GM21529 (cell line): ENCODE measurements around the gene ATP2B2.

Experiments used
- ATAC-seq: cut with Tn5 transposase; IDR thresholded peaks from one replicate; pipeline ENCODE4 v1.9.1; 2021; ENCODE audit not compliant: unreplicated experiment

ATP2B2 gene

DNA sequence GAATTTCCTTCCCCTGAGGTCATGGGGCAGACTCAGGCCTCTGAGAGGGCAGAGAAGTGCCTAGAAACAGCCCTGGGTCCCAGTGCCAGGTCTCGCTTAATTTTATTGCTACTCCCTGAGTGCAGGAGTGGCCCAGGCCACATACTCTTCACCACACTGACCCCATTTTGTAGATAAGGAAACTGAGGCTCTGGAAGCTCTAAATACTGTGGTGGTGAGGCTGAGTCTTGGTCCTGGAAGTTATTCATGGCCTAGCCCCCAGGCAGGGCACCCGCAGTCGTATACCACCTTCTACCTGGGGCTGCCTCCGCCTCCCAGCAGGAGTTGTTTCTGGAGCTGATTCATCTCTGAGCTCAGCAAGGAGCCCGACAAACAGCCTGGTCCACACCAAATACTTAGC lies 9.8 kb downstream of the ATP2B2 start:
- ATAC-seq: no peak

DNA sequence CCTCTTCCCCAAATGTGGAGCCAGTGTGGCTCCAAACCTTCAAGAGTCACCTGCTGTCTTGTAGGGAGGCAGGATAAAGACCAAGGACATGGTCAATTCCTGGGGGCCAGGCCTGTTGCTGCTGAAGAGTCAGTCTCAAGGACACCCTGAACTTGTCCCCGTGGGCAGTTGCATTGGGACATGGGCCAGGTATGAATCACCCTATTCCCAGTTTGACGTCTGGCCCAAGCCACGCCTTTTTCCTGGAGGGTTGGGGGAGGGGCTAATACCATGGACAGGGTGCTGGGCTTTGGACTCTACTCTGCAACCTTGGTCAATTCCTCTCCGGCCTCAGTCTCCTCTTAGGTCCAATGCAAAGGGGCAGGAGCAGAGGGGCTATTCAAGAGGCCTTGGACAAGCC lies 10.4 kb downstream of the ATP2B2 start:
- no peak for ATAC-seq

DNA sequence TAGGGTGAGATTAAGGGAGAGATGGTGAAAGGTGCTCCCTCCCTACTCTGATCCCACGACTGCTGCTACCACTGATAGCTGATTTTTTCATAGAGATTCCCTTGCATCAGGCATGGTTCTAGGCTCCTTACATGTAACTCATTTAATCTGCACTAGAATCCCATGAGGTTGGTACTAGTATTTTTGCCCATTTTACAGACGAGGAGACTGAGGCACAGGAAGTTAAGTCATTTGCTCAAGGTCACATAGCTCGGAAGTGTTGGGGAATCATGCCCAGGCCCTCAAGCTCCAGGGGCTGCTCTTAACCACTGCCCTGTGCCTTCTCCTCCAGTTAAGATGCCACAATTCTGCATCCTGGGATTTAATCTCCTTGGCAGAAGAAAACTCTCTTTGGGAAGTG lies 11.2 kb downstream of the ATP2B2 start:
- no peak for ATAC-seq

DNA sequence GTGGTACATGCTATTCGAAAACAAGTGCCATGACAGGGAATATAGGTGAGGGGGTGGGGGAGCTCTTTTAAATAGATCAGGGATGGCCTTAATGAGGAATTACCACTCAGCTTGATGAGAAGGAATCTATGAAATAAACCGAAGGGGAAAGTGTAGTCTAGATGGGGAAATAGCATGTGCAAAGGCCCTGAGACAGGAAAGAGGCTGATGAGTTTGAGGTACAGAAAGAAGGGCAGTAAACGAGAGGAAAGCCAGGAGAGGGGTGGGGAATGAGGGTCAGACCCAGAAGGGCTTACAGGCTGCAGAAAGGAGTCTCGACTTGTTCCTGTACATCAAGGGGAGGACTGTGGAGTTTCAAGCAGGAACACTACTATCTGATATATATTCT lies 12.2 kb downstream of the ATP2B2 start:
- ATAC-seq: no peak

DNA sequence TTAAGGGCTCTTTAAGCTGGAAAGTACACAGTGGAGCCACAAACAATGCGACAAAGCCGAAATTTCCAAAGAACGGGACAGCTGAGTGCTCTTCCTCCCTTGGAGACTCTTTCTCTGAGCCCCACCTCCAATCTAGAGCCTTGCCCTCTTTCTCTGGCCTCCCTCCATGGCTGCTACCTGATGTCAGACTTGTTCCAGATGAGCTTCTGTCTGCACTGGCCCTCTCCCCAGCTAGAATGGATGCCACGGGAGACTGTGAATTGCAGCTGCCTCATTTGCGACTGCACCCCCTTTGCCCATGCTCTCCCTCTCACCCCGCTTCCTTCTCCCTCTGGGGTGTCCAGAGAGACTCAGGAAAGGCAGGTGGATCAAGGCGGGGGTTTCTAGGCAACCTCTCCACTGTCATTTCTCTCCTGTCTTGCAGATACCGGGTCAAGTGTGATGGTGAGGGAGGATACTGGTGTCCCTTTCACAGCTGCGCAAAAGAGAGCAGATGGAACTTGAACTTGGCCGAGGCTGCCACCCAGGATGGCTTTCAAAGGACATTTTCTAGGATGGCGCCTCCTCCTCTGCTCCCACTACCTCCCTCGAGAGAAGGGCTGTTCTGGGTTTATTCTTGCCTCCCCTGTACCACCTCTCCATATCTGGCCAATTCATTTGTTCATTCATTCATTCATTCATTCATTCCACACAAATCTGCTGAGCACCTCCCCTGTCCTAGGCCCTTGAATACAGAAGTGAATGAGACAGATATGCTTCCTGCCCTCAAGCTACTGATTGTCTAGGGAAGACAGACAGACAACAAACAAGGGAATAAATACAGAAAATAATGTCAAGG lies 12.8 kb downstream of the ATP2B2 start:
- ATAC-seq: no peak

DNA sequence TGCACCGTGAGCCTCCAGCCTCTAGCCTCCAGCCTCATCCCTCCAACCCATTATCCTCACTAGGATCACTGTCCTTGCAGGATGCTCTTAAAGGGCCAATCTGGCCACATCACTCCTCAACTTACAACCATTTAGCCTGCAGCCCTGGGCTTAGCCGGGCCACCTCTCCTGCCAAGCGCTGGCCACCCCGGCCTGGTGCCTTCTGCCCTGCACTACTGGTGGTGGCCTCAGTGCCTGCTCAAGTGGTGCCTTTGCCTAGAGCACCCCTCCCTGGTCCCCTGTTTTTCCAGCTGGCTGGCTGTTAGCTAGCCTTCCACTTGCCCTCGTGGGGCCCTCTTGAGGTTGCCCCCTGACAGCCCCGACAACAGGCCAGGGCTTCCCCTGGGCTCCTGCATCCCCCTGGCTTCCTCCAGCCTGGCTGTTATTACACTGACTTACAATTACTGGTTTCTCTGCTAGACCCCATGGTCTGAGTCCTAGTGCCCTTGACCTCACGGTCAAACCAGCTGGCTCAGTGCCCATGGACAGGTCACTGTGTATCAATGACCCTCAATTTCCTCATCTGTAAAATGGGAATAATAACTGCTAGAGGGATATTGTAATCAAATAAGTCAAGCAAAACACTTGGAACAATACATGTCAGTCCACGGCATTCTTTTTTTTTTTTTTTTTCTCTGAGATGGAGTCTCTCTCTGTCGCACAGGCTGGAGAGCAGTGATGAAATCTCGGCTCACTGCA lies 15.5 kb downstream of the ATP2B2 start:
- no peak for ATAC-seq

DNA sequence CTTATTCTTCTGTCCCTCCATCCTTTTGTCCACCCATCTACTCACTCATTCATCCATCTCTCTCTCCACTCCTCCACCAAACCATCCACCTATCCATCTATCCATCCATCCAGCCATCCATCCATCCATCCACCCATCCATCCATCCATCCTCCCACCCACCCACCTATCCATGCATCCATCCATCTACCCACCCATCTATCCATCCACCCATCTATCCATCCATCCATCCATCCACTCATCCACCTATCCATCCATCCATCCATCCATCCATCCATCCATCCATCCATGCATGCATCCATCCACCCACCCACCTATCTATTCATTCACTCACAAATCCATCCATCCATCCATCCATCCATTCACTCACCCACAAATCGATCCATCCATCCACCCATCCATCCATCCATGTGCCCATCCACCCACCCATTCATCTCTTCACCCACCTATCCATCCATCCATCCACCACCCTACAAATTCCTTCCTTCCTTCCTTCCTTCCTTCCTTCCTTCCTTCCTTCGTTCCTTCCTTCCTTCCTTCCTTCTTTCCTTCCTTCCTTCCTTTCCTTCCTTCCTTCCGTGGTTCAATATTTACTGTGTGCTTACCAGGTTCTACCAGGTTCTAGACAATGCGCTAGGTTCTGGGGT lies 17.3 kb downstream of the ATP2B2 start:
- no peak for ATAC-seq

DNA sequence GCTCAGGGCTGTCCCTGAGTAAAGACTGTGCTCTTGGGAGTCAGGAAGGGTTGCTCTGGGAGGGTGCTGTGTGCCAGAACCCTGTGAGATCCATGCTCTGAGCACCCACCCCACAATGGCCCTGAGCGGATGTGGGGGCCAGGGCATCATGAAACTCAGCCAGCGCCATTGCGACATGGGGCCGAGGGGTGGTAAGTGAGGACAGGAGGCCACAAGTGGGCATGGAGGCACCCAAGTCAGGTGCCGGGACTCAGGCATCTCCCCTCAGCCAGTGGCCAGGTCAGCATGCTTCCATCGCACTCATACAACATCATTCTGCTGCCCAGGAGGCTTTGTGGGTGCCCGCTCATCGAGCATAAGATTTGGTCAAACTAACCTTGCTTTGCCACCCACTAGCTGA lies 19.6 kb downstream of the ATP2B2 start:
- no peak for ATAC-seq

DNA sequence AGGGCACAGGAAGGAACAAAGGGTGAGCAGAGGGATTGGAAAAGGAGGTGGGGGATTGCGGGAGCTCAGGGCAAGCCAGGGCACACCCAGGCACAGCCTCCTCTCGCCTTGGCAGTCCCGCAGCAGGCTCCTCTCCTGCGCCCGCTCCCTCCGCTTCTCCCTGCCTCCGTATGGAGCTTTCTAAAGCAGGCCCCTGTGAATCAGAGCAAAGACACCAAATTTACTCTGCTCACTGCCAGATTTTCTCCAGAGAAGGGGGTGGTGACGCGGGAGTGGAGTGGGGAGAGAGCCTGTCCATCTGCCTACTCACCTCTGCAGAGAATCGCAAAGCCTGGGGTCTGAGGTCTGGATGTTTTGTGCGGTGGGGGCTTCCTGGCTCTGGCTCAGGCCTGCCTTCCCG lies 20.0 kb downstream of the ATP2B2 start:
- ATAC-seq: no peak

DNA sequence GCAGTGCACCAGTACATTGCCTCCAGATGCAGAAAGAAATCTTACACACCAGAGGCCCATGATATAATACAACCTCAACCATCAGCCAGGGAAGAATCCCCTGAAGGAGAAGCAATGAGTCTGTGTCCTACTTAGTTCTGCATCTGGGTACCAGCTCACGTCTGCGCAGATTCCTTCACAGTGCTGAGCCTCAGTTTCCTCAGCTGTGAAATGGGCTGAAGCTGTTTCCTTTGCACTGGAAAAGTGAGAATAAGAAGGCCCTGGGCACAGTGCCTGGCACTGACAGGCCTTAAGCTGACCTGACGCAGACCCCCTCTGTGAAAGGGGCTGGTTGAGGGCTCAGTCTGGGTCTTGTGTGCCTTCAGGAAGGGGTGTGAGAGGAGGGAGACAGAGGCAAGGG lies 20.7 kb downstream of the ATP2B2 start:
- no peak for ATAC-seq

DNA sequence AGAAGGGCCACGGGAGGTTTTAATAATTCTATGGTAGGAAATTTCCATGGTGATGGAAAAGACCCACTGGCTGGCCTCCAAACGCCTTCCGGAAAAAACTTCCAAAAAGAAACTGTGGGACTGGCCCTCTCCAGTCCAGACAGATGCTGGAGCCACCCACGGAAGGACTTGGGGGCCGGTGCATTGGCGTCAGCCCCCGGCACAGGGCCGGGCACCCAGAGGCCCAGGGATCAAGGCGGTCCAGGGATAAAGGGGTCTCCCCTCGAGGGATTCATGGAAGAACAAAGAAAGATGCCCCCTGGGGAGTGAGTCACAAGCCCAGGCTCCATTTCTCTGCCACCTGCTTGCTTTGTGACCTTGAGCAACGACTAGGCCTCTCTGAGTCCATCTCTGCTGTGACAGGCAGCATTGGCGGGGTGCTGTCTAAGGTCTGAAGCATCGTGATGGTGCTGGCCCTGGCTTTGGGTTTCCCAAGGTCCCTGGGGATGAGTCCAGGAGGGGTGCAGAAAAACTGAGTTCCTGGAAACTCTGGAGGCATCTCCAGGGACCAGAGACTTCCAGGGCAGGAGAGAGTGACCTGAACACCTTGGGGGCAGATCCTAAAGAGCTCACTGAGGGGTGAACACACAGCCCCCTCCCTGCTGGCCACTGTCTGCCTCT lies 21.6 kb downstream of the ATP2B2 start:
- no peak for ATAC-seq

DNA sequence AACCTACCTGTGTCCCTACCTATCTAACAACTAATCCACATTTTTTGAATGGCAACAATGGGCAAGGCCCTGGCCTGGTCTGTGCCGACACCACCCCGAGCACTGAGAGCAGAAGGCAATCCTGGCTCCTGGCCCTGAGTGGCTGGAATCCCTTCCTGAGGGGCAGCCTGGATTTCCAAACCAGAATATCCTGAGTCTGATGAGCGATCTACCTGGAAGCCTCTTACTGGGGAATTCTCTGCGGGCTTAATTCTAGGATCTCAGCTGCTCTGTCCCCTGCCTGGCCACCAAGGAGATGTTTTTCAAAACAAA lies 22.1 kb downstream of the ATP2B2 start:
- no peak for ATAC-seq

DNA sequence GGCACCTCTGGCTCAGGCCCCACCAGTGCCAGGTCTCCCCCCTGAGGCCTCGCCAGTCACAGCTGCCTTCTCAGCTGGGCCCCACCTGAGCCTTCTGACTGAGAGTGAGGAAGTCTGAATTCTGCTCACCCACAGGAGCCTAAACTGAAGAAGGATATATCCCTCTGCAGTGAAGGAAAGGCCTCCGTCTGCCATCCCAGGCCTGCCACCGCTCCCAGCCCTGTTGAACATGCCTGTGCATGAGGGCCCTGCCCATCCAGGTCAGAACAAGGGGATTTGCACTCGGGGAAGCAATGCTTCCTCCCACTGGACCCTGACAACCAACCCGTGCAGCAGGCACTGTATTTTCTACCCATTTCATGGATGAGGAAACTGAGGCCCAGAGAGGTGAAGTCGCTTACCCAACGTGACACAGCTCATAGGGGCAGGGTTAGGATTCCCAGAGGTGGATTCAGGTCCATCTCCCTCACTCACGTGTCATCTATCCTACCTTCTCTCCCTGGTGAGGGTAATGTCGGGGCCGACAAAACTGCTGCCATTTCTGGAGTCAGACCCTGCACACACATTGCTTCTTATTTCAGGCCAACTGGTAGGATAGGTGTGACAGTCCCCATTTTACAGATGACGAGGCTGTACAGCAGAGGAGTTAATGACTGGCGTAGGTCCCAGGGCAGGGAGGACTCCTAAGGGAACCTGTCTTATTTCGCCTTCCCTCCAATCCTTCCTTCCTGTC lies 22.6 kb downstream of the ATP2B2 start:
- no peak for ATAC-seq

DNA sequence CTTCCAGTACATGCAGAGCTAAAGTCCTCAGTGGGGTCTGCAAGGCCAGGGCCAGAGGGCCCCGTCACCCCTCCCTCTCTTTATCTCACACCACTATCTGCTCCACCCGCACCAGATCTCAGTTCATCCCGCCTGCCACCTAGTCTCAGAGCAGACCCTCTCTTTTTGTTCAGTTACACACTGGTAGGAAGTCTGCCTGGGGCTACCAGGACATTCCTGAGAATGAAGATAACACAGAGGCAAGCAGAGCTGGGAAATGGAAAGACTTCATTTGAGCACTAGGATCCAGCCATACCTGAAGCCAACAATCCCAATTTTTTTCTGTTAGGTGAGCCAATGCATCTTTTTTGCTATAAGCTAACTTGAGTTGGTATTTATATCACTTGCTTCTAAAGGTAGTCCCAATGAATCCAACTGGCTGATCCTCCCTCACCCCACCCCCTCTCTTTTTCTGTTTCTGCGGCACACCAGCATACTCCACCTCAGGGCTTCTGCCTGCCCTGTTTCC lies 24.5 kb downstream of the ATP2B2 start:
- no peak for ATAC-seq

DNA sequence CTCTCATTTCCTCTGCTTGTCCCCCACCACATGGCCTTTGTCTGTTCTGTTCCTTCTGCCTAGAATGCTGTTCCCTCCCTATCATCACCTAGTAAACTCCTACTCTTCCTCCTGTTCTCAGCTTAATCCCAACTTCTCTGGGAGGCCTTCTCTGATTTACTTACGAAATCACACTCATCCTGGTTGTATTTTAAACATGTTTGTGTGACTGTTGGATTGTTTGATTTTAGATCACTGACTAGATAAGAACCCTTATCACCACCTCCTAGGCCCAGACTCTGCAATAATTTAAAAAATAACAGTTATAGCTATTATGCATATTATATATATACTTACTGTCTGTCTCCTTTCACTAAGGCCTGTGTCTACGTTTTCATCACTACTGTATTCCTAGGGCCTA lies 26.1 kb downstream of the ATP2B2 start:
- no peak for ATAC-seq

DNA sequence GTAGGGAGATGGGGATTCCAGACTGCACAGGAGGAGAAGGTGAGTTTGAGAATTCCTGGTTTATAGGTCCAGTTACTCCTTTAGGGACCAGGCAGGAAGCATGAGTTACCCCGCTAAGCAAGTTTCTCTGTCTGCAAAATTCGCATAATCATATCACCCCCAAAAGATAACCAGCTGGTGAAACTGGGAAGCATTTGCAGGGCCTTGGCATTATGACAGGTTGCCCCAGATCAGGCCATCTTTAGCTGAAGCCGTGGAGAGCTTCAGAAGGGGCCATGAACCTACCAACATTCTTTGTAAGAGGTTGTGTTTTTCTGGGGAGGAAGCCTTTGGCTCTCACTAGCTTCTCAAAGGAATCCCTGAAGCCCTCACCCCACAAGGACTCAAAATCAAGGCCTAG lies 29.4 kb downstream of the ATP2B2 start:
- no peak for ATAC-seq

DNA sequence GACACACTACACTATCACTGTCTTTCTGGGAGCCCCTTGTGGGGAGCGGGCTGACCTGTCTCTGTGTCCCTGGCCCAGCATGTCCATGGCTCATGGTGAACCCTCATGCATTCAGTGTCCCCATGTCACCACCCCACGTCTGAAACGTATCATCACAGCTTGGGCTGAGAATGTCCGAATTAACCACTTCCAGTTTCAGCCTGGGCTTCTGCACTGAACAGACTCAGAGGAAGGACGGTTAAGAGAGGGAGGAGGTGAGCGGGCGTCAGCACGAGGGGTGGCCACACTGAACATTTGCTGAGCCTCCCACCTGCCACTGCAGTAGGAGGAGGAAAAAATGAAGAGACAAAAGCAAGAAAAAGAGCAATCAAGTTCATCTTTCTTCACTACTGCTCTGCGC lies 30.5 kb downstream of the ATP2B2 start:
- ATAC-seq: peak; percentile 72

DNA sequence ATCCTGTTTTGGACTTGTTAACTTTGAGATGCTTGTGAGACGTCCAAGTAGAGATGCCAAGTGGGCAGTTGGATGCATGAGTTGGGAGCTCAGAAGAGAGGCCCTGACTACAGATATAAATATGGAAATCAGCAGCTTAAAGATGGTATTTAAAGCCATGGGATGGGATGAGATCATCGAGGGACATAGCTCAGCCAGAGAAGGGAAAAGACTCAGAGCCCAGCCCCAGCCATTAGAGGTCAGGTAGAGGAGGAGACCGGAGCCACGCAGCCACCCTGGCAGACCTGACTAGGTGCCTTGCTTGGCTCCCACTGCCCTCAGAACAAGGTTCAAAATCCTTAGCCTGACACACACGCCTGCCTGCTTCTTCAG lies 31.1 kb downstream of the ATP2B2 start:
- ATAC-seq: no peak

DNA sequence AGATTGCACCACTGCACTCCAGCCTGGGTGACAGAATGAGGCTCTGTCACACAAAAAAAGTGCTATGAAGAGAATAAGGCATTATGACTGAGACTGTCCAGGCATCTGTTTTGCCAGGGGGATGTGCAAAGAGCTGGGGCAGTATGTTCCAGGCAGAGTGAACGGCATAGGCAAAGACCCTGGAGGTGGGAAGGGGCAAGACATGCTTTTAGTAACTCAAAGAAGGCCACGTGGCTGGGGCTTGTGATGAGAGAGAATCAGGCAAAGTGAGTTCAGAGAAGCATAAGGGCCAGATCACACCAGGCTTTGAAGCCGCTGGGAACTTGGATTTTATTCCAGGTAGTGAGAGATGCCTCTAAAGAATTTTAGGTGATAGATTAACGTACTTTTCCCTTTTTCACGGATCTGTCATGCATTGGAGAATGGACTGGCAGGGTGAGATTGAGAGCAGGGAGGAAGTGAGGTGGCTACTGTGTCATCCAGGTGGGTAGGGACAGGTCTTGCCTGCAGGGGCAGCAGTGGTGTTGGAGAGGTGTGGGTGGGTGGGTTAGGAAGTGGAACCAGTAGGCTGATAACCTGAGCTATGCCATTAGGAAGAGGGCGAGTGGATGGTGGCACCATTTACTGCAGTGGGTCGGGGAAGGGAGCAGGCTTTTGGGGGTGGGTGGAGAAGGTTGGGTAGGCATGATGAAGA lies 31.7 kb downstream of the ATP2B2 start:
- no peak for ATAC-seq

DNA sequence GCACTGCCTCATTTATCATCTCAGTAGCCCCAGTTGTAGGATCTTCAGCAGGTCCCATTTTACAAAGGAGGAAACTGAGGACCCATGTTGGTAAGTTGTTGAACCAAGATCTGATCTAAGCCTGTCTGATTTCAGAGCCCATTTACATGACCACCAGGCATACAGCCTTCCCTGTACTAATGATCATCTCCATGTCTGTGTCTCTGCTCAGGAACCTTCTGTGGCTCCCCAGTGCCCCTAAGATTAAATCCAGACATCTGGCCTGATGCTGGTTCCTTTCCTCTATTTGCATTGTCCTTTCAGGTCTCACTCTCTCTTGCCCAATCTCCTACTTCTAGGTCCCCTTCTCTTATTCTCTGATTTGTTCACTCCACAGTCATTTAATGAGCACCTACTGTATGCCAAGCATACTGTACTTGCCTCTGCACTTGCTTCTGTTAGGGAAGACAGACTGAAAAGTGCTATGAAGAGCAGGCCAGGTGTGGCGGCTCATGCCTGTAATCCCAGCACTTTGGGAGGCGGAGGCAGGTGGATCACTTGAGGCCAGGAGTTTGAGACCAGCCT lies 32.4 kb downstream of the ATP2B2 start:
- no peak for ATAC-seq
